SK-N-SH treated with all-trans-retinoic acid at 6 μM for 48 hours (cell line): ENCODE measurements around the gene BAG2.
A peak's percentile ranks its signal among the peaks of the same experiment; 100 is the strongest.

Source experiments
- ATAC-seq: fragments of 200-7000 bp; cut with Tn5 transposase; 3 replicates; pipeline ENCODE4 v1.9.1; 2020; ENCODE audit warnings: mild to moderate bottlenecking, moderate library complexity
- ARNTL ChIP-seq: fragments of 450-650 bp; formaldehyde crosslinking; IDR thresholded peaks from 2 replicates; pipeline ENCODE4 v1.5.0; 2020; ENCODE audit warnings: low read depth, mild to moderate bottlenecking, moderate library complexity, borderline replicate concordance
- BACH2 ChIP-seq: fragments of 250-450 bp; sonication (Bioruptor Pico); IDR thresholded peaks from 2 replicates; pipeline ENCODE4 v1.9.0; 2021; ENCODE audit warnings: mild to moderate bottlenecking, borderline replicate concordance
- CREB5 ChIP-seq: fragments of 250-450 bp; sonication (Bioruptor Pico); IDR thresholded peaks from 2 replicates; pipeline ENCODE4 v1.5.1; 2020; ENCODE audit warnings: low read depth, mild to moderate bottlenecking, moderate library complexity
- CSDC2 ChIP-seq: fragments of 250-450 bp; sonication (Bioruptor Pico); IDR thresholded peaks from 2 replicates; pipeline ENCODE4 v1.5.0; 2020; ENCODE audit warnings: mild to moderate bottlenecking, moderate library complexity
- CSRNP3 ChIP-seq: fragments of 250-450 bp; sonication (Bioruptor Pico); IDR thresholded peaks from 2 replicates; pipeline ENCODE4 v1.5.1; 2021; ENCODE audit warnings: mild to moderate bottlenecking, moderate library complexity
- GLIS3 ChIP-seq: fragments of 250-450 bp; sonication (Bioruptor Pico); IDR thresholded peaks from 2 replicates; pipeline ENCODE4 v1.5.0; 2020; ENCODE audit warnings: mild to moderate bottlenecking, moderate library complexity
- ISL1 ChIP-seq: fragments of 250-450 bp; sonication (Bioruptor Pico); IDR thresholded peaks from 2 replicates; pipeline ENCODE4 v2.1.2; 2022; ENCODE audit warnings: mild to moderate bottlenecking, moderate library complexity
- OSR1 ChIP-seq: fragments of 250-450 bp; sonication (Bioruptor Pico); IDR thresholded peaks from 2 replicates; pipeline ENCODE4 v1.8.0; 2022; ENCODE audit warnings: moderate library complexity, mild to moderate bottlenecking, inconsistent platforms
- PATZ1 ChIP-seq: fragments of 250-450 bp; sonication (Bioruptor Pico); IDR thresholded peaks from 2 replicates; pipeline ENCODE4 v1.8.0; 2020; ENCODE audit warnings: mild to moderate bottlenecking, moderate library complexity, borderline replicate concordance
- POU6F1 ChIP-seq: fragments of 250-450 bp; sonication (Bioruptor Pico); IDR thresholded peaks from 2 replicates; pipeline ENCODE4 v1.8.0; 2021; ENCODE audit warnings: low read depth, mild to moderate bottlenecking, moderate library complexity, borderline replicate concordance
- PPARA ChIP-seq: fragments of 250-450 bp; sonication (Bioruptor Pico); IDR thresholded peaks from 2 replicates; pipeline ENCODE4 v1.5.0; 2020; ENCODE audit warnings: mild to moderate bottlenecking, borderline replicate concordance
- RARB ChIP-seq: fragments of 250-450 bp; sonication (Bioruptor Pico); IDR thresholded peaks from 2 replicates; pipeline ENCODE4 v1.8.0; 2021; ENCODE audit warnings: mild to moderate bottlenecking, moderate library complexity
- SNAI2 ChIP-seq: fragments of 250-450 bp; sonication (Bioruptor Pico); IDR thresholded peaks from 2 replicates; pipeline ENCODE4 v1.5.0; 2020; ENCODE audit warnings: mild to moderate bottlenecking, moderate library complexity
- TCF4 ChIP-seq: fragments of 250-450 bp; sonication (Bioruptor Pico); IDR thresholded peaks from 2 replicates; pipeline ENCODE4 v1.8.0; 2021; ENCODE audit warnings: mild to moderate bottlenecking, moderate library complexity, borderline replicate concordance
- TOX ChIP-seq: fragments of 250-450 bp; sonication (Bioruptor Pico); IDR thresholded peaks from 2 replicates; pipeline ENCODE4 v1.8.0; 2021; ENCODE audit warnings: mild to moderate bottlenecking, moderate library complexity, borderline replicate concordance
- ZC3H10 ChIP-seq: fragments of 250-450 bp; sonication (Bioruptor Pico); IDR thresholded peaks from 2 replicates; pipeline ENCODE4 v1.5.1; 2021; ENCODE audit warnings: mild to moderate bottlenecking, moderate library complexity
- ZFP3 ChIP-seq: fragments of 250-450 bp; sonication (Bioruptor Pico); IDR thresholded peaks from 2 replicates; pipeline ENCODE4 v1.5.0; 2020; ENCODE audit warnings: mild to moderate bottlenecking, moderate library complexity
- ZFP30 ChIP-seq: fragments of 450-650 bp; formaldehyde crosslinking; IDR thresholded peaks from 2 replicates; pipeline ENCODE4 v1.5.0; 2022; ENCODE audit warnings: mild to moderate bottlenecking, moderate library complexity
- ZNF70 ChIP-seq: fragments of 450-650 bp; formaldehyde crosslinking; IDR thresholded peaks from 2 replicates; pipeline ENCODE4 v1.5.0; 2020; ENCODE audit warnings: mild to moderate bottlenecking, moderate library complexity
- ZNF8 ChIP-seq: fragments of 450-650 bp; formaldehyde crosslinking; IDR thresholded peaks from 2 replicates; pipeline ENCODE4 v1.5.0; 2020; ENCODE audit warnings: mild to moderate bottlenecking, moderate library complexity

Gene BAG2

GRCh38 chr6:57143690-57144089, 28.4 kb upstream of the BAG2 start:
- no peak for TF ChIP-seq ISL1 (CRISPR knock-in tag)
- no peak for TF ChIP-seq ARNTL
- no peak for TF ChIP-seq ZC3H10 (CRISPR knock-in tag)
- TF ChIP-seq CSDC2 (CRISPR knock-in tag) = no peak
- no peak for TF ChIP-seq POU6F1 (CRISPR knock-in tag)
- TF ChIP-seq ZFP3 = no peak
- no peak for TF ChIP-seq RARB (CRISPR knock-in tag)
- no peak for TF ChIP-seq SNAI2 (CRISPR knock-in tag)
- TF ChIP-seq PATZ1 (CRISPR knock-in tag) = no peak
- no peak for TF ChIP-seq BACH2 (CRISPR knock-in tag)
- no peak for TF ChIP-seq ZNF70 (CRISPR knock-in tag)
- TF ChIP-seq ZNF8 (CRISPR knock-in tag) = no peak
- no peak for TF ChIP-seq TCF4 (CRISPR knock-in tag)
- TF ChIP-seq PPARA (CRISPR knock-in tag) = no peak
- TF ChIP-seq CSRNP3 (CRISPR knock-in tag) = no peak
- no peak for TF ChIP-seq OSR1
- no peak for TF ChIP-seq TOX (CRISPR knock-in tag)
- ATAC-seq = no peak

GRCh38 chr6:57147401-57147800, 24.7 kb upstream of the BAG2 start:
- no peak for TF ChIP-seq CSDC2 (CRISPR knock-in tag)
- TF ChIP-seq ZFP30 = no peak
- TF ChIP-seq PATZ1 (CRISPR knock-in tag) = no peak
- no peak for TF ChIP-seq ZNF8 (CRISPR knock-in tag)
- TF ChIP-seq SNAI2 (CRISPR knock-in tag) = no peak
- TF ChIP-seq TOX (CRISPR knock-in tag) = no peak
- no peak for TF ChIP-seq GLIS3 (CRISPR knock-in tag)
- TF ChIP-seq ARNTL = no peak
- TF ChIP-seq ISL1 (CRISPR knock-in tag) = no peak
- TF ChIP-seq, all 23 proteins: peak for 0
- ATAC-seq = no peak

GRCh38 chr6:57147955-57148858, 23.9 kb upstream of the BAG2 start:
- TF ChIP-seq CREB5 (no peak), ZFP3 (no peak), ZNF8 (CRISPR knock-in tag) (no peak), CSDC2 (CRISPR knock-in tag) (no peak), PPARA (CRISPR knock-in tag) (no peak), CSRNP3 (CRISPR knock-in tag) (no peak)
- TF ChIP-seq, all 23 proteins: peak for 0
- 0 out of 3 replicates have a peak, but pooled peaks have one; percentile 39 for ATAC-seq
